ENCODE data around the gene CROT.

Gene CROT

DNA sequence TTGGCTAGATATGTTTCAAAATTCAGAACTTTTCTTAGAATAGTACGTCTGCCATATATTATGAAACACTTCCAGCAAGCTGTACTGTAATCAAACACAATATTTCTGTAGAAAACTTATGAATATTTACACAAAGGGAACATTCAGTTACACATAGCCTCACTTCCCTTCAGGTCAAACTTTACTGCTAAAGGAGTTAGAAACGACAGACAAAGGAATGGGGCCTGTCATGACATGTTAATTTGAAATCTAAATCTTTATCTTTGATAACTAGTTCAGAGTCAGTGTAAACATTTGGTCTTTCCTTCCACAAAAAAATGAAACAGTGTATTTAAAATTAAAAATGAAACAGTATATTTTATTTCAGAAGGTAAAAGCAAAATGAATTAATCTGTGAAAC is 1.0 kb upstream of the CROT start:
- no peak for DNase-seq

- no peak for DNase-seq
These were observed 503 bp downstream of the CROT start for GRCh38 chr7:87345962-87346371.

GRCh38 chr7:87347207-87347606 is 1.7 kb downstream of the CROT start:
- no peak for DNase-seq

DNA sequence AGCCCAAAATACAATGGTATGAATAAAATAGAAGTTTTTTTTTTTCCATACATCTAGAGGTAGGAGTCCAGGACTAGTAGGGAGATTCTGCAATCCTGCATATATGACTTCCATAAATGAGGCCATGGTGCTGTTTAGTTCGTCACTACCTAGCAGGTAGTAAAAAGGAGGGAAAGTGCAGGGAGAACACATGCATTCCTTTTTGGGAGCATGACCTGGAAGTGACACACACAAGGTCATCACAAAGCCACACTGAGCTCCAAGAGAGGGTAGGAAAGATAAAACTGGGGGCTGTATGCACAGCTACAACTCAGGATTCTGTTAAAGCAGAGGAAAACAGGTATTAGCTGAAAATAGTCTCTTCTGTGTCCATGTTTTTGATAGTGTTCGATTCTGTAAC is 2.2 kb downstream of the CROT start:
- no peak for DNase-seq

- DNase-seq = no peak
These were observed 9.3 kb downstream of the CROT start for GRCh38 chr7:87354749-87355148.

DNA sequence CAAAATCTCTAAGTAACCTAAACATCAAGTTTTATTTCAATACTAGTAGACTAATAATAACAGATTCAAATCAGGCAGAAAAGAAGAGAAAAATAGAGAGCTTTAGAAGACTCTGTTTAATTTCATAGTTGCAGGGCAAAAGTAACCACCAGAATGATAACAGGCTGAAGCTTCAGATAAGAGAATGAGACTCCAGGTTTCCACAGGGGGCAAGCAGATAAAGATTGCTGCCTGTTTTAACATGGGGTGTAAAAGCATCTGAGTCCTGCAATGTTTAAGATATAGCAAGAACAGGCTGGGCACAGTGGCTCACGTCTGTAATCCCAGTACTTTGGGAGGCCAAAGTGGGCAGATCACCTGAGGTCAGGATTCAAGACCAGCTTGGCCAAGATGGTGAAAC is 11.0 kb downstream of the CROT start:
- DNase-seq = no peak

DNA sequence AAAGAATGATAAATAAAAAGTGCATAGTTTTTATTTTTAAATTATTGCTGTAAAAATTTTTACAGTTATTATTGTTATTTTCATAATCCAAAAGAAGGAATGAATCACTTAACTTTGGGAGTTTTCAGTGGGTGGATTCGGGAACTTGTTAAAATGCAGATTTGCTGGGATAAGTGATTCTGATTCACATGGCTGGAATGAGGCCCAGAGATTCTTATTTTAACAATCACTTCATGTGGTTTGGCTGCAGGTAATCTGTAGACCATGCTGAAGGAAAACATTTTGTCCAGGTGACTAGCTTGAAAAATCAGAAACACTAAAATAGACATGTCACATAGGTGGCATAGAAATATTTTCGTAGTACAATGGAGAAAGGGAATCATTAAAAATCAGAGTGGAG is 13.9 kb downstream of the CROT start:
- no peak for DNase-seq

GRCh38 chr7:87361320-87361719 is 15.9 kb downstream of the CROT start:
- no peak for DNase-seq

GRCh38 chr7:87363342-87363741 is 17.9 kb downstream of the CROT start:
- no peak for DNase-seq

DNA sequence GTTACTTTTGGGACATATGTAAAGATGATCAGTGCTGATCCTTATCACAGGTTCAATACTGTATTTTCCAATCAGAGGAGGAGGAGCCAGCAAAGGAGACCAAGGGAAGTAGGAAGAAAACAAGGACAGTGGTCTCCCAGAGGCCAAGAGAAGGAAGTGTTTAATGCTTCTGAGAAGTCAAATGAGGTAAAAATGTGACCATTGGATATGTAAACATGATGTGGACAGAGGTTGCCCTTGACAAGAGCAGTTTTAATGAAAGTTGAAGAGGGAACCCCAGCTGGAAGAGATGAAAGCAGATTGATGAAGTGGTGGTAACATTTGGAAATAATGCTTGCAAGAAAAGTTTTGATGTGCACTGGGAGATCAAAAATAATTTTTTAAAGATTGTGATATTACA is 18.8 kb downstream of the CROT start:
- no peak for DNase-seq

DNA sequence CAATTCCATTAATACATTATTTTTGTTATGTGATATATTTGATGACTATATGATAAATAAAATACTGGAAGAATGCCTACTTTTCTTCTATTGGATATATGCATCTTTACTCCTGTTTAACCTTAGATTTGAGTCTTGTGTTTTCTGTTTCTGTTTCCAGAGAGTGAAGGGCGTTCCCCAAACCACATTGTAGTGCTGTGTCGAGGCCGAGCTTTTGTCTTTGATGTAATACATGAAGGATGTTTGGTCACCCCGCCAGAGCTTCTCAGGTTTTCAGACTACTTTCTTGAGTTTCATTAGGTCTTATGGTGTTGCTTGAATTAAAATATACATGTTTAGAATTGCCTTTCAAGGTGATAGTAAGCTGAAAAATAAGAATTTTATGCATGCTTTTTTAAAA is 23.8 kb downstream of the CROT start:
- DNase-seq = no peak

DNA sequence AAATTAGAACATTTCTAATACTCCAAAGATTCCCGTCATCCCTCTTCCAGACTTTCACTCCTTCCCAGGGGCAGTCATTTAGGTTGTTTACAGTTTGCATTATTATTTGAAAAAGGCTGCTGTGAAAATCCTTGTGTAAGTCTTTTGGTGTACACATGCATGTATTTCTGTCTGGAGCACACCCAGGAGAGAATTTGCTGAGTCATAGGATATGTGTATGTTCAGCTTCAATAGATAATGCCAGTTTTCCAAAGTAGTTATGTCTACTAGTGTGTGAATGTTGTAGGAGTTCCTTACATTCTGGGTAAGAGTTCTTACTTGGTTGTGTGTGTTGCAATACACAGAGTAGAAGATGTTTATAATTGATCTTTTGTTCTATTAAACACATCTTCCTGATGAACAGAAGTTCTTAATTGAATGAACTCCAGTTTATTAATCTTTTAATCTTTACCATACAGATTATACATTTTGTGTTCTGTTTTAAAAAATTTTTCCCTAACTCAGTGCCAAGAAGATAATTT is 25.3 kb downstream of the CROT start:
- no peak for DNase-seq

DNA sequence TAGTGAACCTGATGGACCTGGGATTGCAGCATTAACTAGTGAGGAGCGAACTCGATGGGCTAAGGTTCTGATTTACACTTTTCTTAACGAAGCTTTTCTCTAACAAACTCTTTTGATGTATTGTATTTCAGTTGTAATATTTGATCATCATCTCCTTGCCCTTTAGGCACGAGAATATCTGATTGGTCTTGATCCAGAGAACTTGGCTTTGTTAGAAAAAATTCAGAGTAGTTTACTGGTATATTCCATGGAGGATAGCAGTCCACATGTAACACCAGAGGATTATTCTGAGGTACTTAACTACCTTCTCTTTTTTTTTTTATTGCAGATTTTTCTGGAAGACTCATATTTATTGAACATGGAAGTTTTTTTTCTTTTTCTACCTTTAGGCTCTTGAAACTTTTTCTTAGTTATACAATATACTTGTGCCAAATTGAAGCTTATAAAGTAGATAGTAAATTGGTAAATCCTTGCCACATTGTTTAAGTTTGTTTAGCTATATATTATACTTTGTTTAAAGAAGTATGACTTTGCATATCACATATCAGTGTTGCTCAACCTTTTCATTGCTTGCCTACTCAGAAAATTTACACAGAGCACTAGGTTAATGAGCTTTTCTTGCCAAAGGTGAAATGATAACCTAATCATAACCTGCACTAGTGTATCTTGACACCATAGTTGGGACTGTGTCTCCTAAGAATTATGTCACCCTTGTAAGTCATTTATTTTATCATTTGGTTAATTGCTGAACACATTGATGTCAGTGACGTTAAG is 30.4 kb downstream of the CROT start:
- no peak for DNase-seq

GRCh38 chr7:87380905-87381304 is 35.4 kb downstream of the CROT start:
- DNase-seq = no peak

GRCh38 chr7:87391020-87391701 is 45.7 kb downstream of the CROT start:
- no peak for DNase-seq

DNA sequence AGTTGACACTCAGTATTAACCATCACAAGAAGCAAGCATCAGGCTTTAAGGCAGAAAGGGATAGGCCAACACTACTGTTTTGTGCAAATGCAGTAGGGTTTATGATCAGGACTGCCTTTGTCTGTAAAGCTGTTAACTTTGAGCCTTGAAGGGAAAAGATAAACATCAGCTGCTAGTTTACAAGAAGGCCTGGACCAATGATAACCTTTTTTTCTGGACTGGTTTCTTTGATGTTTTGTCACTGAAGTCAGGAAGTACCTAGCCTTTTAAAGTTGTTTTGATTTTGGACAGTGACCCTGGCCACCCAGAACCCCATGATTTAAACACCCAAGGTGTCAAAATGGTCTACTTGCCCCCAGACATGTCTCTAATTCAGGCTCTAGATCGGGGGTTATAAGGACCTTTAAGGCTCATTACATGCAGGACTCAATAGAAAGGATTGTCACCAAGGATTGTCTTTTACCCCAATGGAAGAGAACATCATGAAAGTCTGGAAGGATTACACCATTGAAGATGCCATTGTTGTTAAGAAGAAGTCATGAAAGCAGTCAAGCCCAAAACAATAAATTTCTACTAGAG is 50.1 kb downstream of the CROT start:
- no peak for DNase-seq

DNA sequence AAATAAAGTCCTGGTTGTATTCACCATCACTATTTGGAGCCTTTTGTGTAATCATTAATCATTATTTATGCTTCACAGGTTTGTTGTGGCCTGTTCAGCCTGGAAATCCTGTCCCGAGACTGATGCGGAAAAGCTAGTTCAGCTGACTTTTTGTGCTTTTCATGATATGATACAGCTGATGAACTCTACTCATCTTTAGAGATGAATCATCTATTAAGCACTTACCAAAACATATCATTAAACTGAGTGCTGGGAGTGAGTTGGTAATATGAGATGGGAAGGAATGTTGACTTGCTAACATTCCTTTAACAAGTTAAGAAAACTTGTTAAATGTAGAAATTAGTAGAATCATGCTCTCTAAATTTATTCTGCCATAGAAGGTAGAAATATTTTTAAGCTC is 53.0 kb downstream of the CROT start:
- no peak for DNase-seq

DNA sequence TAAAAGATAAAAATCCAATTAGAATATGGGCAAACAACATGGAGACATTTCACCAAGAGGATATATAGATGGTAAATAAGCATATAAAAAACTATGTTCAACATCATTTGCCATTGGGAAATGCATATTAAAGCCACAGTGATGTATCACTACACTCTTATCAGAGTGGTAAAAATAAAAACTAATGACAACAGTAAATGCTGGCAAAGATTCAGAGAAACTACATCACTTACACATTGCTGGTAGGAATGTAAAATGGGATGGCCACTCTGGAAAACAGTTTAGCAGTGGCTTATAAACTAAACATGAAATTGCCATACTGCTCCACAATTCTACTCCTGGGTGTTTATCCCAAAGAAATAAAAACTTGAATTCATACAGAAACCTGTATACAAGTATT is 59.2 kb downstream of the CROT start:
- DNase-seq = no peak

GRCh38 chr7:87411186-87411585 is 65.7 kb downstream of the CROT start:
- DNase-seq = no peak

DNA sequence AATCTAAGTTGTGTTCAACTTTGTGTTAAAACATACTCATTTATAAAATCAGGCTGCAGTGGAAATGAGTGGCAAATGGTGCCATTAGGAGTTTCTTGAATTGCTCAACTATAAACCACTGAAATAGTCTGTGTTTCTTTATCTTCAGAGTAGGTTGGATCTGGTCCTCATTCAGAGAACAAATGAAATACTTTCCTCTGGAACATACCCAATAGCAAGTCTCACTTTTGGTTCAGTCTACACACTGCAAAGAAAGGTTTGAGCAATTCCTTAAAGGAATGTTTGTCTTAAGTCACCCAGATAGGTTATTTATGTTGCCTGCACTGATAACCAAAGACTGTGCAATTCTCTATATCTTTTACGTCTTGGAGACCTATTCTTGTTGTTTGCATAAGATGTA is 67.6 kb downstream of the CROT start:
- DNase-seq = no peak

GRCh38 chr7:87413951-87414793 is 68.7 kb downstream of the CROT start:
- DNase-seq = no peak

- DNase-seq = no peak
These were observed 69.3 kb downstream of the CROT start for GRCh38 chr7:87414794-87415188.
